Hindlimb muscle (tissue), 1 donor: ENCODE results near the gene FAM32A. TPM values are rescaled to one million over a fixed set of nuclear protein-coding genes. Genes with fewer than 3 reads are reported as not detected.
"Not testable (repeated sequence)": the region's sequence is repeated elsewhere in the genome, so short reads cannot be mapped to it uniquely, and the experiment has no call there.

Experiments used
- DNase-seq: peaks from one replicate; pipeline ENCODE4 v3.0.0-alpha.2; 2013
- polyA plus RNA-seq: library from polyadenylated mRNA; unstranded; fragments of 120-200 nt; gene quantifications from one replicate; pipeline ENCODE4 v1.2.1, GENCODE V29; 2013; ENCODE audit not compliant: insufficient read length

The FAM32A gene
- polyA plus RNA-seq, 1 donor, result 61.3 TPM

DNA sequence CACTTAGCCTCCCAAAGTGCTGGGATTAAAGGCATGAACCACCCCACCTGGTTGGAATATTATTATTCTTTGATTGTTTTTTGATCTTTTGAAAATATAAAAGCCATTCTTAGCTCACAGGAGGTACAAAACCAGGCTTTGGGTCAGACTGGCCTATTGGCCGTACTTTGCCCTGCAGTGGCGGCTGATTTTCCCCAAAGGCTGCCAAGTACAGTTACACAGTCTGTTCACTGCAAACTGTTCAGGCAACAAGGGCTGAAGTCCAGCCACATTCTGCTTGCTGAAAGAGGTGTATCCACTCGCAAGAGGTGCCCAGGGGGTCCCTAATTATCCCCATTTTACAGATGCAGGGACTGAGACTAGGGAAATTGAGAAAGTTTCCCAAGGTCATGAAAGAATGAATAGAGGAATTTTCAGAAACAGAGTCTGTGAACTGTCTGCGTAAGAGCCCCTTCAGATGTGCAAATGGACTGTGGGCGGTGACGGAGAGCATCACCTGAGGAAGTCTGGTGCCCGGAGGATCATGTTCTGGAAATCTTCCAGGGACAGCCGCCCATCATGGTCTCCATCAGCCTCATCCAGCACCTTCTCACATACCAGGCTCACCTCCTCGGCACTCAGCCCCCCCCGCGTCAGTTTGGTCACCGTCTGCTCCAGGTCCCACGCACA, 20.9 kb upstream of the FAM32A start:
- DNase-seq, result no peak

DNA sequence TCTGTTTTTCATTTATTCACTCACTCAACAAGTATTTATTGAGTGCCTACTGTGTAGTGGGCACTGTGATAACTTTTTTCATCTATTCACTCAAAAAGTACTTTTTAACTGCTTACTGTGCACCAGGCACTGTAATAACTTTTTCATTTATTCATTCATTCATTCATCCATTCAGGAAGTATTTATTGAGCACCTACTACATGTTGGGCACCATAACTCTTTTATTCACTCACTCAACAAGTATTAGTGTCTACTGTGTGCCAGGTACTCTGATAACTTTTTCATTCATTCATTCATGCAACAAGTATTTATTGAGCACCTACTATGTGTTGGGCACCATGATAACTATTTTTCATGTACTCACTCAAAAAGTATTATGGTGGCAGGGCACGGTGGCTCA, 18.8 kb upstream of the FAM32A start:
- no peak for DNase-seq

DNA sequence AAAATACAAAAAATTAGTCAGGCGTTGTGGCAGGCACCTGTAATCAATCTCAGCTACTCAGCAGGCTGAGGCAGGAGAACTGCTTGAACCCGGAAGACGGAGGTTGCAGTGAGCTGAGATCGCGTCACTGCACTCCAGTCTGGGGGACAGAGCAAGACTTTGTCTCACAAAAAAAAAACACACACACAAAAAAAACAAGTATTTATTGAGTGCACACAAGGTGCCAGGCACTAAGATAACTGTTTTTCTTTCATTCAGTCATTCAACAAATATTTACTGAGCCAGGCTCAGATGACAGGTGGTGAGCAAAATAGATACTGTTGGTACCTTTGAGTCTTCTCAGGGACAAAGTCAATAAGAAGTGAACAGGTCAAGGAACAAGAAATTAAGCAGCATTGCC, 18.2 kb upstream of the FAM32A start:
- no peak for DNase-seq

DNA sequence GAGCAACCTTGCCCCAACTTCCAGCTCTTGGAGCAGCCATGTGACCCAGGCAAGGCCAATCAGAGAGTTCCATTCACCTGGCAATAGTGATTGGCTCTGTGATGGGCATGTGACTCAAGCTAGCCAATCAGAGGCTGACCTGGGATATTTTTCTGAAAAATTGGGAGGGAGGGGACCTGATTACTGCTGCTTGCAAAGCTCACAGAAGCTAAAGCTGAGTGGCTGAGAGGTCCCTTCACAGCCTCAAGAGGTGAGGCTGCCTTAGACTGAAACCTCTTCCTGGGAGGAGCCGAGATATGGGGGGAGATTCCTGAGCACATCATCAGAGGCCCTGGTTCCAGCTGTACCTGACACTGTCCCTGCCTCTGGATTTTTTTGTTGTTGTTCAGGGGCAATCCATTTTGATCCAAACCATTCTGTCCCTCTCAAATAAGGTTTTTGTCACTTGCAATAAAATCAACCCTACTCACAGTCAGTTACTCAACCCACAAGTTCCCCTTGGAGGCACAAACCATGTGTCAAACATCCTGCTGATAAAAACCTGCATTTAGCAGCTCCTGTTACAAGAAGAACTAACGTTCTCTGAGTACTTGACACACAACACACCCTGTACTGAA, 16.6 kb upstream of the FAM32A start:
- no peak for DNase-seq

DNA sequence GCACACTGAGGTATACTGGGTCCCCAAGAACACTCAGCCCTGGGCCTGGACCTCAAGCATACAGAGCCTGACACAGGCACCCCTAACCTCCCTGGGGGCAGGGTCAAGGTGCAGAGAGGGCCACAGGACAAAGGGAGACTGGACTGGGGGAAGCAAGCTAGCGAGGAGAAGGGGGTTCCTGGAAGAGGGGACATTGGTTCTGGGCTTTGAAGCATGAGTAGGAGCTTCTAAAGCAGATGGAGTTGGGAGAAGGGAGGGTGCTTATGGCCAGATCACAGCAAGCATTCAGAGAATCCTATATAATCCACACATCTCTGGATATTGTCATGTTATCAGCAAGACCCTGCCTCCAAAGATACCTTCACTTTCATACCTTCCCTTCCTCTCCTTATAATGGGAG, 15.1 kb upstream of the FAM32A start:
- no peak for DNase-seq

DNA sequence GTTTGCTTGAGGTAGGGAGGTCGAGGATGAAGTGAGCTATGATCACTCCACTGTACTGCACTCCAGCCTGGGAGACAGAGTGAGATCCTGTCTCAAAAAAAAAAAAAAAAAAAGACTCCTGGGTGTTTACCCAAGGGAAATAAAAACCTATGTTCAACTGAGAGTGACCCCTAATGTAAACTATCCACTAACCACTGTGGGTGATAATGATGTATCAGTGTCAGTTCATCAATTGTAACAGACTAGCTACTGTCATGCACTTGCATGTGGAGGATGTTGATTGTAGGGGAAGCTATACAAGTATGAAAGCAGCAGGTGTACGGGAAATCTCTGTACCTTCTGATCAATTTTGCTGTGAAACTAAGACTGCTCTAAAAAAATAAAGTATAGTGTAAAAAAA, 9.3 kb upstream of the FAM32A start:
- DNase-seq, result no peak

DNA sequence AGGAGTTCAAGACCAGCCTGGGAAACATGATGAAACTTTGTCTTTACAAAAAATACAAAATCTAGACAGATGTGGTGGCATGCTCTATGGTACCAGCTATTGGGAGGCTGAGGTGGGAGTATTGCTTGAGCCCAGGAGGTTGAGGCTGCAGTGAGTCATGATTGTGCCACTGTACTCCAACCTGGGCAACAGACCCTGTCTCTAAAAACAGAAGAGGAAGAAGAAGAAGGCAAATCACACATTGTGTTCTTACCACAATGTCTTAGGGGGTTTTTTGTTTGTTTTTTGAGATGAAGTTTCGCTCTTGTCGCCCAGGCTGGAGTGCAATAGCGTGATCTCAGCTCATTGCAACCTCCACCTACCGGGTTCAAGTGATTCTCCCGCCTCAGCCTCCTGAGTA, 6.3 kb upstream of the FAM32A start:
- not testable (repeated sequence) for DNase-seq

DNA sequence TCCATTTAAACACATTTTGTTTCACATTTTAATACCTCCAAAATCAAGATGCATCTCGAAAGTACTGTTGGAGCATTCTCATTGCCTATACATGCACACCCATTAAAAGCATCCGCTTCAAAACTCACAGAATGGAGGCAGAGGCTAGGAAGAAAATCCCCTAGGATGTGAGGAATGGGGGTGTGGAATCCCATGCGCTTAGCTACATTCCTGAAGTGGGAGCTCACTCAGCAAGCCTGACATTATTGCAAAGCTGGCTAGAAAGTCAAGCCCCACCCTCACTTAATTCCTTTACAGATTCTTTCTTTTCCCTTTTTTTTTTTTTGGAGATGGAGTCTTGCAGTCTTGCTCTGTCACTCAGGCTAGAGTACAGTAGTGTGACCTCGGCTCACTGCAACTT, 4.6 kb upstream of the FAM32A start:
- no peak for DNase-seq

DNA sequence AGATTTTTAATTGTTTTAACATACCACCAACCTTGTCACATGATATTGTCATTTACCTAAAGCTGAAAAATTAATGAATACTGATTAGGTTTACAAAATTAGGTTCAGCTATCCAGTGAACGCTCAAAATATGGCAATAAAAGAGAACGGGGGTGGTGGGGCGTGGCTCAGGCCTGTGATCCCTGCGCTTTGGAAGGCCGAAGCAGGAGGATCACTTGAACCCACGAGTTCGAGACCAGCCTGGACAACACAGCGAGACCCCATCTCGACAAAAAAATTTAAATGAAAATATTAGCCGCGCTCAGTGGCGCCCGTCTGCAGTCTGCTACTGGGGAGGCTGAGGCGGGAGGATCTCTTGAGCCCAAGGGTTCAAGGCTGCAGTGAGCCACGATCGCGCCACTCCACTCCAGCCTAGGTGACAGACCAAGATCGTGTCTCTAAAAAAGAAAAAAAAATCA, 516 bp upstream of the FAM32A start:
- DNase-seq, result no peak

DNA sequence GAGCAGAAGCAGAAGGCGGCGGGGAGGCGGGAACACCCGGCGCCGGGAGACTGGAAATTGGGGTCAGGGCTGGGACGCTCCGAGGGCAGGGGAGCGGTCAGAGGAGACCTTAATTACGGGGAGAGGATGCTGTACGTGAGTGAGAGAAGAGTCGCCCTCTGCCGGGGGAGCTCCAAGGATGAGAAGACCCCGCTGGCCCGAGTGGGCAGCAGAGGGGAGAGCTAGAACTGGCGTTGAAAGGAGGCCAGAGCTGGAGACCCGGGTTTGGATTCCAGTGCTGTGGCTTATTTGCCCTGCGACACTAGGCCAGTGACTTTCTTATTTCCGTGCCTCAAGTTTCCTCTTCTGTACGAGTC, 536 bp downstream of the FAM32A start:
- peak; percentile 23 for DNase-seq

DNA sequence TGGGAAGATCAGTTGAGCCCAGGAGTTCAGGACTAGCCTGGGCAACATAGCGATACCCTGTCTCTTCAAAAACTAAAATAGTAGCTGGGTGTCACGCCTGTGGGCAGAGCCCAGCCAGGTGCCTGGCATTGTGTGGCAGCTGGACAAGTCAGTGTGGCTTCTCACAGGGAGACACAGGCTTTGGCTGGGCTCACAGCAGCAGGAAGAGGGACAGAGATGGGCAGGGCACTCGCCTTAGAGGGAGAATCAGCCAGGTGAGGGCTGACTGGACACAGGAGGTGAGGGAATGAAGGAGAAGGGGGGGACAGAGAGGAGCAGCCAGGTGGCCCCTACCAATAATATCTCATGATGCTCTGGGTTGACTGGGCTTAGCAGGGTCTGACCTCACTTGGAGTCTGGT, 3.3 kb downstream of the FAM32A start:
- DNase-seq, result no peak

DNA sequence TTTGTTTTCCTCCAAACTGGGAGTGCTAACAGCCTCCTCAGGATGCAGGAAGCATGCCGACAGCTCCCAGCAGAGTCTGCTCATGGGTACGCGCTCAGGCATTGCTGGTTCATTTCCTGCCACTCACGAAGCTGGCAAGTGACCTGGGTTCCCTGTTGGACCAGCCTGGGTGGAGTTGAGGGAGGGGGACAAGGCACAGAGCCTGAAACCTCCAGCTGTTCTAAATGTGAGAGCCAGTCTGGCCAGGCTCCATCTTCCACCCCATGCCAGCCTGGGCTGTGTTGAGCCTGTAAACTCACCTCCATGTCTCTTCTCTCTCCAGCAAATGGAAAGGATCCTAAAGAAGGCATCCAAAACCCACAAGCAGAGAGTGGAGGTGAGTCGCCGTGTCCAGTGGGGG, 5.0 kb downstream of the FAM32A start:
- no peak for DNase-seq

DNA sequence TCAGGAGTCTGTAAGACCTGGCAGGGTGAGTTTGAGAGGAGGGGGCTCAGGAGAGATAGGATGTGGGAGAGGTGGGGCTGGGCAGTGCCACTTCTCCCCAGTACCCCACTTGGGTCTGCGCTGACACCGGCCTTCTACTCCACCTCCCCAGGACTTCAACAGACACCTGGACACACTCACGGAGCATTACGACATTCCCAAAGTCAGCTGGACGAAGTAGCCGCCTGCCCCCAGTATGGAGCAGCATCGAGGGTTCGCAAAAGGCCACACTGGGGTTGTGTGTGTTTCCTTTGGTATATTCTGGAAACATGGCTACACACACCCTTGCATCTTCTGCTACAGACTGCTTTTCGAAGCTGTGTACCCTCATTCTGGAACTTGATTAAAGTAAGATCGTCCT, 5.5 kb downstream of the FAM32A start:
- no peak for DNase-seq

DNA sequence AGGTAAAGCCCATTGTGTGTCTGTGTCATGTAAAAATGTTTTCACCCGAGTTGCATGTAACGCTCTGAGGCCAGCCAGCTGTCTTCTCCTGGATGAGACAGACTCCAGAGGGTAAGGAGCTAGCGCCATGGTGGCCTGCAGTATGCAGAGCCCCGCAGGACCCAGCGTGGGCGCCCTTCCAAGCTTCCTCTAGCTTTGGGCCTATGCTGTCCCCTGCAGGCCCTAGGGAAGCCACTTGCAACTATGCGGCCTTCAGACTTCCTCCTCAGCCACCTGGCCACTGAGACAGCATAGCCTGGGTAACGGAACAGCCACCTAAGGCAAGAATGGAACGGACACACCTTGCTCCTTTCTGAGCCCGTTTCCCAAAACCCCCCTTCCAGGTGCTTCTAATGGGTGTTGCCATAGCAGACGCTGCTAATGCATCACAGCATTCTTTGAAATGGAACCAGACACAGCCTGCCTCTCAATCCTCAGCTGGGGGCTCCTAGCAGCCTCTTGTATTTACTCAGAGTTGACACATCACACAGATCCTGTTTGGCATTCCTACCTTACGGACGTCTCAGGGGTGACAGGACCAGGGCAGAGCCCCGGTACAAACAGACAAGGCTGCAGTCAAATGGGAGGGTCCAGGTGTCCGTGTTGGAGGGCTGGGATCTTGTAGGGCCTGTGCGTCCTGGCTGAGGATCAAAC, 6.2 kb downstream of the FAM32A start:
- no peak for DNase-seq

DNA sequence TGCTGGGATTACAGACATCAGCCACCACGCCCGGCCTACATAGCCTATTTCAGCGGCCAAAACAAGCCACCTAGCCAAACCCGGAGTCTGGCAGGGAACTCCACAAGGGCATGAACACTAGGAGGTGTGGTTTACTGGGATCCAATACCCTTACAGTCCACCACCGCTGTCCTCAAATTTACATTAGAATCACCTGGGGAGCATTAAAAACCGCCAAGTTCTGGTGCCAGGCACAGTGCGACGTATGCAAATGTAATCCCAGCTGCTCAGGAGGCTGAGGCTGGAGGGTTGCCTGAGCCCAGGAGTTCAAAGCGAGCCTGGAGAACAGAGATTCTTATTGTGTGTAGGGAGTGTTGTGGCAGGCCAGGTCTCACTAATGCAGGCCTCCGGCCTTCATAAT, 8.3 kb downstream of the FAM32A start:
- DNase-seq, result no peak

DNA sequence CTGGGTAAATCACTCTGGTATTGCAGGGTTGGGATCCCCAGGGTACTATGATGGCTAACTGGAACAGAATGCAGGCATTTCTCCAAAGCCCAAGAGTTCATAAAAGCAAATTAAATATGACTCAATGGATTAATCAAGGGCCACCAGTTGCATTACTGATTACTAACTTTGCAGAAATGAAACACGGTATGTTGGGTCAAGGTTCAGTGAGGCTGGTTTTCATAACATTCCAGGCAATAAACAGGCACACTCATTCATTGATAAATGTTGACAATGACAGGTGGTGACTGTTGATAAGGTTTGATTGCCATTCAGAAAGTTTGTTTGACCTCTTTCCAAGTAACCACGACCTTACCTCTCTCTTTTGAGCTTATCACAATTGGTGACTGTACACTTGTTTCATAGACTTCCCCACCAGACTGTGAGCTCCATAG, 12.0 kb downstream of the FAM32A start:
- DNase-seq, result no peak

DNA sequence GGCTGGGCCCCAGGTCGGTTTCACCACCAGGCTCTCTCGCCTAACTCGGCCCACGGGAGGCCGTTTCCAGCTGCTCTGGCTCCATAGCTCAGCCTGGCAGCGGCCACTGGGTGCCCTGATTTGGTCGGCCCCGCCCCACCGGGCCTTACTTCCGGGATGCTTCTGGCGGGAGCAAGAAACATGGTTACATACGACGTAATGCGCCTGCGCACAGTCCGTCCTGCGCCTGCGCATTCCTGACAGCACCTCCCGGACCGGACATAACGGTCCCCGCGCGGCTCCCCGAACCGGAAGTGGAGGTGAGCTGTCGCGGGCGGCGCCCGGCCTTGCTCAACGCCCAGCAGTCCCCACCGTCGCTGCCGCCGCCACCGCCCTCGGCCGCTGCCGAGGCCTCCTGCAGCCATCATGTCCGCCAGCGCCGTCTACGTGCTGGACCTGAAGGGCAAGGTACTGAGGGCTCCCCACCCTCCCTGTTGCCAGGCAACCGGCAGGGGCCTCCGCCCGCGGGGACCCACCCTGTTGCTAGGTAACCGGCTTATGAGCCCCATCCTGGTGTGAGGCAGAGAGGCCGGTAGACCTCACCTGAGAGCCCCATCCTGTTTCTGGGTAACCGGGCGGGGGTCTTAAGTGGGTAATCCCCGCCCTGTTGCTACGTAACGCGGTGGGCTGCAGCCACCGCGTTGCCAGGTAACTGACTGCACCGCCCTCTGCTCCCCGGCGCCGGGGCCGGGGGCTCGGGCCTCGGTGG, 12.6 kb downstream of the FAM32A start, which contains the start of gene AP1M1:
Gene AP1M1 (plus strand): TSS at position 290 of the 748 bp plus-strand sequence. CDS start 116 bp downstream, at position 406.
- DNase-seq, result peak; percentile 98

DNA sequence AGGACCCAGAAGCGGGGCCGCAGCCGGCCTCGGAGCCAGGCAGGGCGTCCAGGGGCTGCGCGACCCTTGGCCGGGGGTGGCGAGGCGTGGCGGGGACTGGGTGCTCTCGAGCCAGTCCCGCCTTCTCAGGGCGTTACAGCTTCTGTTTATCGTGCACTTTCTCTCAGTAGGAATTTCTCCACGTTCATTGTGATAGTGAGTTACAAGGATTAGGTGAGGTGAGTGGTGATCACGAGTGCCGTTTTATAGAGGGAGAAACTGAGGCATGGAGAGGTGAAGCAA, 13.1 kb downstream of the FAM32A start:
- no peak for DNase-seq

DNA sequence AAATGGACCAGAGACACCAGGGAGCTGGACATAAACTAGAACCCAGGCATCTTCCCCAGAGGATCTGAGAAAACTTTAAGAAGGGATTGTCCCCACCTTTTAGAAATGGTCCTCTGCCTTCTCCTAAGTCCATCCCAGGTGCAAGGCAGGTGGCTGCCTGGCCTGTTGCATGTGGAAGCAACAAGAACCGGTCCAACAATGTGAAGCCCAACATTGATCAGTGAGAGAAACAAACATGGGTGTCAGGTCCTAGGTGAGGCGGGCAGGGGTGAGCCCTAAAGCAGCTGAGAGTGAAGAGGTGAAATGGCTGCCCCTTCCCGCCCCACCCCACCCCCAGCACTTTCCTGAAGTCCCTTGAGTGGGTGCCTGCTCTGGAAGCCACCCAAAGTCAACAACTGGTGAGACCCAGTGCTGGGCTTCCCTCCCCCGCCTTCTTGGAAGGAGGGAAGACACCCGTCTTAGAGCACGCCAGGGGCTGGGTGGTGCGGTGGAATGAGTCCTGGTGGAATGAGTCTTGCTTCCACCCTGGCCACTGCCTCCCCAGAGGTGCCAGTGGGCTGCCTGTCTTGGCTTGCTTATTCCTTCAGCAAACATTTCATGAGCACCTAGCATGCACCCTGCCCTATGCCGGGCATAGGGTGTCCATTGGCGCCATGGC, 14.2 kb downstream of the FAM32A start:
- no peak for DNase-seq

DNA sequence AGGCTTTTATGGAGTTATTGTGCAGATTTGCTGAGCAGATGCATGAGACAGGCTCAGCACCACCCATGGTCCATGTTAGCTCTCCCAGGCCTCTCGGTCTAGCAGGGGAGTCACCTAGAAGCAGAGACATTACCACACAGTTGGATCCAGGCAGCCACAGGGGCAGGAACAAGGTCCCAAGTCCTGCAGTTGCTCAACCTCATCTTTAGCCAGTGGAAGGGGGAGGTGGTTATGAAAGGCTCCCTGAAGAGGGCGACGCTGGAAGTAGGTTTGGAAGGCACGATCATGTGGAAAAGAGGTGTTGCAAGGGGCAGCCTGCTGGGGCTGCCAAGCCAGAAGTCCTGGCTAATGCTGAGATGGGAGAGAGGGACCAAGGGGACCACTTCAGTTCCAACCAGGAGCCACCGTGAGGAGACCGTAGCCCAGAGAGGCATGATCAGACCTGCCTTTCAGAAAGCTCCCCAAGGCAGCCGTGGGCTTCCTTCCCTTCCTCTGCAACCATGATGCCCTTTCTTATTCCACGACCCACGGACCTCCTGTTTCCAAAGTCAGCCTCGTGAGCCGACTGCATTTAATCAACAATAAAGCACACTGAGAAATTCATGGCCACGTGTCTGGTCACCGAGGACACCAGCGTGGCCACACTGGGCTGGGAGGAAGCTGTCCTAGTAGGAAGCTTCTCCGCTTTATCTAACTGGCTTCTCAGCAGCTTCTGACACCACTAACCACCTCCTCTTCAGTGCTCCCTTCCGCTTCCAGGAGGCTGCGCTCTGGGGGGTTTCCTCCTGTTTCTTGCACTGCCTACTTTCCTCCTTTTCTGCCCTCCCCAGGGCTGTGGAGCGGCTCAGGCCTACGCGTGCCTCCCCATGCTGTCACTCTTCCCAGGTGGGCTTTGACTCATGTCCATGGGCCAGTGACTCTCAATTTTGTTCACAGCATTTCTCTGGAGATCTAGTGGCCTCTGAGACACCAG, 15.1 kb downstream of the FAM32A start:
- no peak for DNase-seq

DNA sequence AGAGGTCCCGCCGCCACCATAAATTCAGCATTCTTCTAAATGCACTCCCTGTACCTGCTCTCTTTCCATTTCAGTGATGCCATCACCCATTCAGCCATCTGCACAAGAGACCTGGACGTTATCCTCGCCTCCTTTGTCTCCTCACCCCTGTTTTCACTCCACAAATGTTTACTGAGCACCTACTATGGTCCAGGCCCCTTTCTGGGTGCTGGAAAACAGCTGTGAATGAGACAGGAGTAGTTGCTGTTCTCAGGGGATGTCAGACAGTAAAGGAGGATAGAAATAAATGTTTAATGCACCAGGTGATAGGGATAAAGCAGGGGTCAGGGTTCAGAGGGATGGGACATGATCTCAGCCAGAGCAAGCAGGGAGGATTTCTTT, 15.8 kb downstream of the FAM32A start:
- DNase-seq, result no peak
